Measurements from ENCODE around the gene LMF1. TPM values are rescaled to one million over a fixed set of nuclear protein-coding genes. Genes with fewer than 3 reads are reported as not detected.

Gene LMF1
- total RNA-seq, 1 donor from 2014 or later = 16.0 TPM

DNA sequence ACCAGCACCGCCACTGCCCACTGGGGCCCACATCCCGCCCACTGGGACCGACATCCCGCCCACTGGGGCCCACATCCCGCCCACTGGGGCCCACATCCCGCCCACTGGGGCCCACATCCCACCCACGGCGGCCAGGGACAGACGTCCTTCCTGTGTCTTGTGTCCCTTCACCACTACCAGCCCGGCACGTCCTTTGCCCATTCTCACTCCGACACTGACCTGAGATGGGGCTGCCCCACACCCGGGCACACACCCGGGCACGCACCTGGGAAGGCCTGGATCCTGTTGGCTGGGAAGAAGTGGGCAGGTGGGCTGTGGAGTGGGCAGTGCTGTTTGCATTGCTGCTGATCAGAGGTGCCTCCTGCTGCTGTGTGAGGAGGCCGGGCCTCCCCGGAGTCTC is 141.9 kb downstream of the LMF1 start:
- no peak for TF ChIP-seq CTCF (conservative IDR thresholded peaks at IDR 0.05)
- H3K9me3 Mint-ChIP-seq = no peaks in the 10 kb centered on the region
- no peaks in the 10 kb centered on the region for H3K36me3 Mint-ChIP-seq (ENCODE audit: low read depth)
- no peaks in the 10 kb centered on the region for H3K4me1 Mint-ChIP-seq
- no peak for DNase-seq (ENCODE audit: low read depth, low spot score)
- no peak overlapping the region for H3K27ac Mint-ChIP-seq (ENCODE audit: unreplicated experiment)
- H3K27me3 Mint-ChIP-seq (ENCODE audit: low read depth) = peaks cover 17% of the 10 kb centered on the region
- no peak overlapping the region for H3K4me3 Mint-ChIP-seq

GRCh38 chr16:827513-827912 is 143.3 kb downstream of the LMF1 start:
- Mint-ChIP-seq H3K27me3 (ENCODE audit: low read depth) (peaks cover 26% of the 10 kb centered on the region), H3K4me1 (no peaks in the 10 kb centered on the region), H3K36me3 (ENCODE audit: low read depth) (no peaks in the 10 kb centered on the region), H3K27ac (ENCODE audit: unreplicated experiment) (no peak overlapping the region), H3K4me3 (no peak overlapping the region), H3K9me3 (no peaks in the 10 kb centered on the region)
- no peak for TF ChIP-seq CTCF (conservative IDR thresholded peaks at IDR 0.05)
- DNase-seq (ENCODE audit: low read depth, low spot score) = no peak

DNA sequence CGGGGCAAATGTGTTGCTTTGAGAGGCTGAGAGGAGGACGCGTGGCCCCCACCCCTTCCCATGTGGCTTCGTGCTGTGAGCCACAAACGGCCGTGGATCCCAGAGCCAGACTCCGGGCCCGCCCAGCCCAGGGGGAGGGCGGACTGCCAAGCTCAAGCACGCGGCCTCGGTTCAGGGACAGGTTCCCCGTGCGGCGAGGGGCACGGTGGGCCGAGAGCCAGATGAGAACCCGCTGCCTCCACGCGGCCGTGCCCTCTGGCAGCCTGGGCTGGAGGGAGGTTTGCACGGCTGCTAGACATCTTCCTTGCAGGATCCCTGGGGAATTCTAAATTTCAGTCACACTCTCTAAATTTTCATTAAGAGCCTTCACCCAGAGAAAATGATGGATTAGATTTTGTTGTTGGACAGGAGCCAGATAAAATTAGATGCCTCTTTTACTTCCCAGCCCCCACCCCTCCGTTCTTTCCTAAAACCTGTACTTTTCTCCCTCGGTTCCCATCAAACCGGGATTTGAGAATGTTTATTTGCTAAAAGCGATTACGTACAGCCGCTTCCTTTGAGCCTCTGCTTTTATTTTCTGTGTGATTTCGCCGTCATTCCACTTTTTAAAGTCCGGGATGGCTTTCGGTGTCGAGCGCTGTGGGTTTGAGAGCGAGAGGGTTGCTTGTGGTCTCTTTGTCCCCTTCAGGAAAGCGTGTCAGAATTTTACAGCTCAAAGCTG is 145.3 kb downstream of the LMF1 start:
- no peak for TF ChIP-seq CTCF (conservative IDR thresholded peaks at IDR 0.05)
- Mint-ChIP-seq H3K27ac (ENCODE audit: unreplicated experiment) (peak overlapping the region; percentile 44), H3K36me3 (ENCODE audit: low read depth) (no peaks in the 10 kb centered on the region), H3K4me3 (no peak overlapping the region), H3K27me3 (ENCODE audit: low read depth) (peaks cover 37% of the 10 kb centered on the region), H3K9me3 (no peaks in the 10 kb centered on the region), H3K4me1 (peaks cover 9% of the 10 kb centered on the region)
- DNase-seq (ENCODE audit: low read depth, low spot score) = no peak

- no peak for TF ChIP-seq CTCF (conservative IDR thresholded peaks at IDR 0.05)
- H3K27ac Mint-ChIP-seq (ENCODE audit: unreplicated experiment) = no peak overlapping the region
- peaks cover 9% of the 10 kb centered on the region for H3K4me1 Mint-ChIP-seq
- H3K4me3 Mint-ChIP-seq = no peak overlapping the region
- peaks cover 39% of the 10 kb centered on the region for H3K27me3 Mint-ChIP-seq (ENCODE audit: low read depth)
- DNase-seq (ENCODE audit: low read depth, low spot score) = no peak
- H3K9me3 Mint-ChIP-seq = no peaks in the 10 kb centered on the region
- H3K36me3 Mint-ChIP-seq (ENCODE audit: low read depth) = no peaks in the 10 kb centered on the region
These were observed 146.2 kb downstream of the LMF1 start for GRCh38 chr16:824601-825000.

DNA sequence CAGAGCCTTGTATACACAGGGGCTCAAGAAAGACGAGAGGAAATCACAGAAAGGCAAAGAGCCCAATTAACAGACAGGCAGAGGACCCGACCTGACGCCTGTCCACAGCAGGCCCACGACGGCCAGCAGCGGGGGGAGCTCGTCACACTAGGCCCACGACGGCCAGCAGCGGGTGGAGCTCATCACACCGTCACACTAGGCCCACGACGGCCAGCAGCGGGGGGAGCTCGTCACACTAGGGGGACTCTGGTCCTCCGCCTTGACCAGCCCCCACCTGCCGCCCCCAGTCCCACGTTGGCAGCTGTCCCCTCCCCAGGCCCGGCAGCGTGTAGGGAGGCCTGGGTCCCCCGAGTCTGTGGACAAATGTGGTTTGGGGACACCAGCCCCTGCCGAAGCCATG is 146.6 kb downstream of the LMF1 start:
- Mint-ChIP-seq H3K36me3 (ENCODE audit: low read depth) (no peaks in the 10 kb centered on the region), H3K27ac (ENCODE audit: unreplicated experiment) (no peak overlapping the region), H3K4me3 (no peak overlapping the region), H3K27me3 (ENCODE audit: low read depth) (peaks cover 41% of the 10 kb centered on the region), H3K4me1 (peaks cover 9% of the 10 kb centered on the region), H3K9me3 (no peaks in the 10 kb centered on the region)
- DNase-seq (ENCODE audit: low read depth, low spot score) = no peak
- TF ChIP-seq CTCF (conservative IDR thresholded peaks at IDR 0.05) = no peak
